T-cell (primary cell): ENCODE results near the gene DAB2IP. TPM values are rescaled to one million over a fixed set of nuclear protein-coding genes. Genes with fewer than 3 reads are reported as not detected.
"Not testable (repeated sequence)": the region's sequence is repeated elsewhere in the genome, so short reads cannot be mapped to it uniquely, and the experiment has no call there.

Experiments
- ATAC-seq, 4 experiments: fragments of 200-7000 bp in 3 of 4; fragments of 150-1000 bp in 1 of 4; cut with Tn5 transposase; replicated peaks in 1 of 4; 1 replicate in 3 of 4; 2 replicates in 1 of 4; pipeline ENCODE4 v1.10.0; 2021; ENCODE audit warnings: moderate library complexity in 3 of 4, mild to moderate bottlenecking in 2 of 4, moderate number of reproducible peaks in 1 of 4
- CTCF ChIA-PET, 2 donors: fragments of 300-600 bp; sonication (Branson Sonifier 250); formaldehyde crosslinking; loops; one replicate each; lab custom pipeline; 2022; ENCODE audit warnings: antibody characterized with exemption in 2 of 2; lab: Charles Lee
- POLR2A ChIA-PET, 2 donors: fragments of 300-600 bp; sonication (Branson Sonifier 250); formaldehyde crosslinking; loops; one replicate each; lab custom pipeline; 2022; ENCODE audit warnings: antibody characterized with exemption in 2 of 2; lab: Charles Lee
- DNase-seq, 35 experiments: peaks; one replicate each; pipeline versions ENCODE4 v3.0.0 to v3.0.0-alpha.2; 2013 to 2023
- H3K27ac ChIP-seq: one replicate; pipeline ENCODE4 v1.5.1; 2013; ENCODE audit warnings: low read length
- H3K27me3 ChIP-seq, 2 experiments: replicated peaks in 1 of 2; 1 replicate in 1 of 2; 2 replicates in 1 of 2; pipeline versions ENCODE4 v1.6.1 to v1.7.0; 2013; ENCODE audit warnings: low read length in 1 of 2, mixed read lengths in 1 of 2; ENCODE audit not compliant: control insufficient read depth in 2 of 2, insufficient read depth in 2 of 2; ENCODE audit errors: extremely low read depth in 1 of 2
- H3K36me3 ChIP-seq, 2 donors: 1 replicate in 1 of 2; 2 replicates in 1 of 2; pipeline versions ENCODE4 v1.6.1 to v1.7.0; 2013; ENCODE audit warnings: low read length in 1 of 2; ENCODE audit not compliant: control insufficient read depth in 2 of 2, insufficient read depth in 1 of 2; ENCODE audit errors: extremely low read depth in 1 of 2
- H3K4me1 ChIP-seq, 2 experiments: 1 replicate in 1 of 2; 2 replicates in 1 of 2; pipeline versions ENCODE4 v1.6.1 to v1.7.0; 2013; ENCODE audit warnings: low read length in 2 of 2, mixed read lengths in 1 of 2; ENCODE audit not compliant: insufficient read depth in 2 of 2, control insufficient read depth in 1 of 2; ENCODE audit errors: extremely low read depth in 1 of 2
- H3K4me3 ChIP-seq, 2 donors: 1 replicate in 1 of 2; 2 replicates in 1 of 2; pipeline versions ENCODE4 v1.5.1 to v1.7.0; 2013; ENCODE audit warnings: mild to moderate bottlenecking in 2 of 2, low read length in 1 of 2, moderate library complexity in 1 of 2; ENCODE audit not compliant: control insufficient read depth in 1 of 2; ENCODE audit errors: extremely low read depth in 1 of 2
- H3K9me3 ChIP-seq: 2 replicates; pipeline ENCODE4 v1.7.0; 2013
- H3K27ac Mint-ChIP-seq, 2 donors: one replicate each; pipeline ENCODE4 v1.8.0; 2020 to 2021; ENCODE audit warnings: mild to moderate bottlenecking in 2 of 2, mixed read lengths in 2 of 2
- H3K27me3 Mint-ChIP-seq, 2 donors: one replicate each; pipeline ENCODE4 v1.8.0; 2021 to 2022; ENCODE audit warnings: mixed read lengths in 2 of 2
- H3K36me3 Mint-ChIP-seq: one replicate; pipeline ENCODE4 v1.8.0; 2021; ENCODE audit warnings: mixed read lengths
- H3K4me1 Mint-ChIP-seq, 3 donors: one replicate each; pipeline ENCODE4 v1.8.0; 2020 to 2022; ENCODE audit warnings: mixed read lengths in 3 of 3, mild to moderate bottlenecking in 1 of 3
- H3K4me3 Mint-ChIP-seq, 3 donors: one replicate each; pipeline ENCODE4 v1.8.0; 2020 to 2022; ENCODE audit warnings: mild to moderate bottlenecking in 3 of 3, mixed read lengths in 3 of 3, moderate library complexity in 3 of 3
- H3K9me3 Mint-ChIP-seq, 3 donors: one replicate each; pipeline ENCODE4 v1.8.0; 2020 to 2022; ENCODE audit warnings: mixed read lengths in 3 of 3
- WGBS: methylation state at CpG from one replicate; pipeline ENCODE4 v1.1.5; 2013; ENCODE audit warnings: missing lambda C conversion rate; ENCODE audit not compliant: insufficient coverage; 5-methylcytosine and 5-hydroxymethylcytosine counted together
- total RNA-seq, 35 experiments: library from RNA in 6 of 35; stranded (reverse) in 6 of 35; fragments of 120-200 nt in 1 of 35; gene quantifications; one replicate each; pipeline versions ENCODE4 v1.2.1 to v1.2.4 and lab custom pipeline; 2013 to 2026

Gene DAB2IP
- total RNA-seq, 5 donors from 2014 or later (not counting 1 experiment from before 2014, with no cell fraction given) = 0.22 to 0.53 (median 0.34) TPM; not detected in 1

- H3K36me3 Mint-ChIP-seq, H3K4me1 Mint-ChIP-seq, H3K27ac Mint-ChIP-seq, H3K4me3 Mint-ChIP-seq, H3K36me3 ChIP-seq, H3K4me1 ChIP-seq, H3K4me3 ChIP-seq, H3K9me3 Mint-ChIP-seq, H3K27ac ChIP-seq, ATAC-seq, DNase-seq, POLR2A ChIA-PET, H3K9me3 ChIP-seq, CTCF ChIA-PET: not testable (repeated sequence)
- peaks cover 16 to 29% of the 10 kb centered on the region in 2 donors for H3K27me3 Mint-ChIP-seq
- peaks cover 0 to 33% of the 10 kb centered on the region in 2 experiments for H3K27me3 ChIP-seq
- WGBS = 90% methylated on average over 5 of the region's 7 CpGs
These were observed 32.5 kb upstream of the DAB2IP start for GRCh38 chr9:121618910-121619309.

DNA sequence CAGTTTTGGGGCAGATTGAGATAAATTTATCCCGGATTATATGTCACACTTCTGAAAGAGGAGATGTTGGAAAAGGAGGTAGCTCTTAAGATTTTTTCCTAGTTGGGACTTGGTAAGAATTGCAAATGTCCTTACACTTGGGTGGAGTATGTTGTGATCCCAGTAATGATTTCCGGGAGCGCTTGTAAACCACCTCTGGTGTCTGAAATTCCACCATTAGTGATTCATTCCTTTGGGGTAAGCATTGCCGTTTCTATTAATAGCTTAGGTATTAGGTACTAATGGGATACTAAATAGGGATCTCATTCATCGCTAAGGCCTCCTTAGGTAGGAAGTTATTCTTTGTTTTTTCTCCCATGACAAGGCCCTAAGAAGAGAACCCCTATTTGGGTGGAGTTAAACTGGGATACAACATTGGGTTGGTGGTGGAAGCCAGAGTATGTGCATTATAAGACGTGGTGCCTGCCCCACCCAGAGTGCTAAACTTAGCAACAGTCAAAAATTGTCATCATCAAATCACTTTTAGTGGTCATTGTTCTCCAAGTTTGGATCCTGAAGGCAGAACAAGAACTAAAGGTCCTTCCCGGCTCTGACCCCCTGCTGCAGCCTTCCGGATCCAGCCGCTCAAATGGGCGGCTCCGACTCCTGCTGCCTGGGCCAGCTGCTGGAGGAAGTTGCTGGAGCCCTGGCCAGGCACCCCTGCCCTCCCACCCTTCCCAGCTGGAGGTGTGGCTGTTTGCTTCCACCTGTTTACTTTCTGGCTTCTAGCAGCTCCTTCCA, 31.7 kb upstream of the DAB2IP start:
- Histone ChIP-seq H3K9me3 (no peaks in the 10 kb centered on the region), H3K4me1 (no peaks in the 10 kb centered on the region), H3K27me3 (peaks cover 0 to 29% of the 10 kb centered on the region in 2 experiments), H3K36me3 (no peaks in the 10 kb centered on the region), H3K27ac (no peak overlapping the region), H3K4me3 (no peak overlapping the region)
- Mint-ChIP-seq H3K27me3 (peaks cover 16 to 25% of the 10 kb centered on the region in 2 donors), H3K4me3 (no peak overlapping the region), H3K4me1 (no peaks in the 10 kb centered on the region), H3K27ac (no peak overlapping the region), H3K9me3 (no peaks in the 10 kb centered on the region), H3K36me3 (no peaks in the 10 kb centered on the region)
- ATAC-seq (no peak), DNase-seq (no peak)
- WGBS = 98% methylated on average over 5 of the region's 11 CpGs
- CTCF ChIA-PET = interaction anchor here in 1 of 2 donors (0.6 kb wide), 1 partner anchor 75 kb away, joined by 6 read pairs; no protein-coding TSS in a partner anchor
- POLR2A ChIA-PET = no interaction called here

GRCh38 chr9:121620325-121620673, 31.1 kb upstream of the DAB2IP start:
- no peaks in the 10 kb centered on the region for H3K4me1 Mint-ChIP-seq
- H3K27me3 Mint-ChIP-seq = peaks cover 12 to 23% of the 10 kb centered on the region in 2 donors
- no peak overlapping the region for H3K4me3 ChIP-seq
- peaks cover 0 to 27% of the 10 kb centered on the region in 2 experiments for H3K27me3 ChIP-seq
- no peaks in the 10 kb centered on the region for H3K9me3 Mint-ChIP-seq
- H3K36me3 ChIP-seq = no peaks in the 10 kb centered on the region
- H3K4me1 ChIP-seq = no peaks in the 10 kb centered on the region
- H3K4me3 Mint-ChIP-seq = no peak overlapping the region
- no peaks in the 10 kb centered on the region for H3K36me3 Mint-ChIP-seq
- ChIA-PET CTCF (no interaction called here), POLR2A (no interaction called here)
- H3K27ac Mint-ChIP-seq = no peak overlapping the region
- no peak for DNase-seq
- no CpG with 5 or more reads among the region's 3 CpGs for WGBS
- ATAC-seq = no peak
- no peaks in the 10 kb centered on the region for H3K9me3 ChIP-seq
- no peak overlapping the region for H3K27ac ChIP-seq

- DNase-seq = no peak
- no peaks in the 10 kb centered on the region for H3K9me3 Mint-ChIP-seq
- H3K4me1 ChIP-seq = no peaks in the 10 kb centered on the region
- ChIA-PET POLR2A (no interaction called here), CTCF (no interaction called here)
- H3K27me3 Mint-ChIP-seq = peaks cover 12 to 24% of the 10 kb centered on the region in 2 donors
- H3K4me3 ChIP-seq = no peak overlapping the region
- H3K4me1 Mint-ChIP-seq = no peaks in the 10 kb centered on the region
- H3K9me3 ChIP-seq = no peaks in the 10 kb centered on the region
- no peak overlapping the region for H3K27ac Mint-ChIP-seq
- no peaks in the 10 kb centered on the region for H3K36me3 ChIP-seq
- H3K27me3 ChIP-seq = peaks cover 0 to 28% of the 10 kb centered on the region in 2 experiments
- H3K4me3 Mint-ChIP-seq = no peak overlapping the region
- ATAC-seq = no peak
- no peak overlapping the region for H3K27ac ChIP-seq
- H3K36me3 Mint-ChIP-seq = no peaks in the 10 kb centered on the region
- WGBS = 18% methylated on average over 3 of the region's 3 CpGs
These were observed 30.5 kb upstream of the DAB2IP start for GRCh38 chr9:121620777-121621449.

DNA sequence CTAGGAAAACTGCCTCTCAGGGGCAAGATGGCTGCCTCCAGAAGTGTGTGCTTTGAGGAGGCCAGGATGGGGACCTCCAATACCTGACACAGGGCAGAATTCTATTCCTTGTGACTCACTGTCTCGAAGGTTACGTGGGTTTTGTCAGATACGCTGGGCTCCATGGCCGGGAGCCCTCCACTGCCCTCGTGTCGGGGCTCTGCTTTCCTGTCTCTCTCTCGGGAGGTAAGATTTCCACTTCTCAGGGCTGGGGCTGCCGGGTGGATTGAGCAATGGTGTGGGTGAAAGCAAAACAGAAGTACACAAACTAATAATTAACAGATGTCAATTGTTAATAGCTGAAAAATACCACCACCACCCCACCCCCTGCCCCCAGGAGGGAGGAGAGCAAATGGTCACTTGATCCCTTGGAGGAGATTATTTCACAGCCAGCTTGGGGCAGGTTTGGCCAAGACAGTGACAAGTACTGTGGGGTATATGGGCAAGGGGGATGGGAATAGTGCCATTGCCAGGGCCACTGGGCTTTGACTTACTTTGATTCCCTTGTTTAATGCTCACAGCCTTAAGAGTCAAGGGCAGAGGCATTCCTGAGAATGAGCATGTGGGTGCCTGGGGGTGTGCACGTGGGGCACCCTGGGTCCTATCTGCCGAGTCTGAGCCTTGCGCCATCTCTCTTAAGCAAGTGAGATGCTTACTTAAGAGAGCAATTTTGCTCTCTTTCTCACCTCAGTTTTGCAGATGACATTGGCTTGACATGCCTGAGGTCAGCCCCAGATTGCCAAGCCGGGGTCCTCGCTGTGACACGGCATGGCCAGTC, 28.8 kb upstream of the DAB2IP start:
- H3K4me1 ChIP-seq = peaks cover 0 to under 1% of the 10 kb centered on the region in 2 experiments
- no peak overlapping the region for H3K4me3 ChIP-seq
- 93% methylated on average over 3 of the region's 14 CpGs for WGBS
- POLR2A ChIA-PET = no interaction called here
- Mint-ChIP-seq H3K4me3 (no peak overlapping the region), H3K9me3 (no peaks in the 10 kb centered on the region), H3K27me3 (peaks cover 3 to 18% of the 10 kb centered on the region in 2 donors), H3K4me1 (no peaks in the 10 kb centered on the region), H3K27ac (no peak overlapping the region), H3K36me3 (no peaks in the 10 kb centered on the region)
- H3K9me3 ChIP-seq = no peaks in the 10 kb centered on the region
- CTCF ChIA-PET = no interaction called here
- H3K36me3 ChIP-seq = no peaks in the 10 kb centered on the region
- no peak overlapping the region for H3K27ac ChIP-seq
- H3K27me3 ChIP-seq = peaks cover 0 to 15% of the 10 kb centered on the region in 2 experiments
- ATAC-seq = no peak
- DNase-seq = no peak

DNA sequence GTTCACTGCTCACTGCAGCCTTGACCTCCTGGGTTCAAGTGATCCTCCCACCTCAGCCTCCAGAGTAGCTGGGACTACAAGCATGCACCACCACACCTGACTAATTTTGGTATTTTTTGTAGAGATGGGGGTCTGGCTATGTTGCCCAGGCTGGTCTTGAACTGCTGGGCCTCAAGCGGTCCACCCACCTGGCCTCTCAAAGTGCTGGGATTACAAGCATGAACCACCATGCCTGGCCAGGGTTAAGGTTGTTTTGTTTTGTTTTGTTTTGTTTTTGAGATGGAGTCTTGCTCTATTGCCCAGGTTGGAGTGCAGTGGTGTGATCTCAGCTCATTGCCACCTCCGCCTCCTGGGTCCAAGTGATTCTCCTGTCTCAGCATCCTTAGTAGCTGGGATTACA, 28.0 kb upstream of the DAB2IP start:
- H3K36me3 ChIP-seq, CTCF ChIA-PET, H3K4me1 ChIP-seq, H3K9me3 ChIP-seq, H3K4me3 Mint-ChIP-seq, H3K27ac Mint-ChIP-seq, H3K27ac ChIP-seq, H3K4me3 ChIP-seq, ATAC-seq, H3K36me3 Mint-ChIP-seq, DNase-seq, H3K9me3 Mint-ChIP-seq, POLR2A ChIA-PET, H3K4me1 Mint-ChIP-seq: not testable (repeated sequence)
- H3K27me3 ChIP-seq = peaks cover 0 to 18% of the 10 kb centered on the region in 2 experiments
- 71% methylated on average over 1 of the region's 2 CpGs for WGBS
- peaks cover 3 to 25% of the 10 kb centered on the region in 2 donors for H3K27me3 Mint-ChIP-seq
